ENCODE data around the gene AP3D1. TPM values are rescaled to one million over a fixed set of nuclear protein-coding genes. Genes with fewer than 3 reads are reported as not detected.

The AP3D1 gene
- total RNA-seq, 4 donors from 2014 or later, result 101 to 189 (median 152) TPM

DNA sequence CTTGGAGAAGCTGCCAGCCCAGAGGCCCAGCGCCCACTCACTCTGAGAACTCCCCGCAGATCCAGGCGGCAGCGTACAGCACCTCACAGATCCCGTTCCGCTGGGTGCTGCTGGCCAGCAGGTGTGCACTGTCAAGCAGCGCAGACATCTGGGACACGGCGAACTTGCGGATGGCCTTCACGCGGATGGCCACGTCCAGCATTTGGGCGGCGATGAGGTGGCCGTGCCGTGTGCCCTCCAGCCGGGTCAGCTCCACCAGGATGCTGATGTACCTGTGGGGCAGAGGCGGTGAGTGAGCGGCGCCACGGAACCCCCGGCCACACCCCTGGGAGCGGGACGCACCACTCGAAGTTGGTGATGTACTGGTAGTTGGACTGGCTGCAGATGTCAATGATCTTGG lies 30.5 kb downstream of the AP3D1 start:
- no peaks in the 10 kb centered on the region for H3K27me3 ChIP-seq
- in situ Hi-C loops (cut with MboI; ENCODE audit: low pct_ligation_motif_present in 1 of 4, low pct_unique_long_range_greater_than_20kb in 1 of 4, low sequenced_read_pairs in 3 of 4) (no loop called here), intact Hi-C loops (cut with DNase I; ENCODE audit: low total_unique reads) (no loop called here)
- no peaks in the 10 kb centered on the region for H3K4me1 ChIP-seq
- 97% methylated on average over 18 of the region's 26 CpGs; no CpG with 5 or more reads in 1 of the 2 donors for WGBS, 2 donors (ENCODE audit: low coverage in 1 of 2)
- no peaks in the 10 kb centered on the region for H3K9me3 ChIP-seq
- no peak for DNase-seq
- H3K36me3 ChIP-seq, result peaks cover 0 to 65% (median 32%) of the 10 kb centered on the region in 4 donors
- no peak overlapping the region for H3K4me3 ChIP-seq
- TF ChIP-seq CTCF (IDR thresholded peaks at IDR 0.05), result no peak
- no peak for TF ChIP-seq EP300 (IDR thresholded peaks at IDR 0.05; ENCODE audit: low read depth)
- TF ChIP-seq POLR2AphosphoS5 (IDR thresholded peaks at IDR 0.05), result no peak
- TF ChIP-seq POLR2A (IDR thresholded peaks at IDR 0.05), result no peak
- no peak overlapping the region for H3K27ac ChIP-seq

DNA sequence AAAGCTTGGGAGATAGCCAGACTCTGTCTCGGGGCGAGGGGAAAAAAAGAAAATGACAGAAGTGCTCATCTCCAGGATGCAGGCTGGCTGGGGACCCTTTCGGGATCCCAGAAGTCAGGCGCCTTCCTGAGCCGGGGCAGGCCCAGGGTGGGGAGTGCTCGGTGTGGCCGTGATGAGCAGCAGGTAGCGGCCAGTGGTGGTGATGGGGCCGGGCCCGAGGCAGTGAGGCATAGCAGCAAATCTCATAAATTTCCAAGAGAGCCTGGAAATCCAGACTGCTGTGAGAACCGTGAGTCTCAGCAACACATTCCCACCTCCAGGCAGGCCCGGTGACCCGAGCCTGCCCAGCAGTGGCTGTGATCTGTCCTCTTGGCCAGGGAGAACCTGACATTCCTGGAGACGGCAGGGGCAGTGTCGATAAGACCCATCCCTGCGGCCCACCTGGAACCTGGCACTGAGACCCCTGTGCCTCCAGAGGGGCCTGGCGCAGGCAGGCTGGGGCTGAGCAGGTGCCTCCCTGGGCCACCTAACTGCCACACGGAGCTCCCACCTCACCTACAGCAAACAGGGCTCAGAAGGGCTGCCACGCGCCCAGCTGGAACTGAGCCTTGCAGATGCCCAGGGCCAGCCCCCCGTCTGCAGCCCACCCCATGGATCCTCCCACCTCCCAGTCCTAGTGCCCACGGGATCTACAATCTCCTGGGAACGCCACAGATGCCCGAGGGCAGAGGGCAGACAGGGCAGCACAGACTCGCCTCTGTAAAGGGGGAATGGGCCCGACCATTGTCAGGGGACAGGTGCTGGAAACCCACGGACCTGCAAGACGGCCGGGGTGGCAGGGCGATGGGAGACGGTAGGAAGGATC lies 31.2 kb downstream of the AP3D1 start:
- no peak for TF ChIP-seq CTCF (IDR thresholded peaks at IDR 0.05)
- TF ChIP-seq POLR2AphosphoS5 (IDR thresholded peaks at IDR 0.05), result no peak
- no peak for TF ChIP-seq EP300 (IDR thresholded peaks at IDR 0.05; ENCODE audit: low read depth)
- TF ChIP-seq POLR2A (IDR thresholded peaks at IDR 0.05), result no peak
- Histone ChIP-seq H3K27me3 (no peaks in the 10 kb centered on the region), H3K4me3 (no peak overlapping the region), H3K4me1 (no peaks in the 10 kb centered on the region), H3K9me3 (no peaks in the 10 kb centered on the region), H3K27ac (no peak overlapping the region), H3K36me3 (peaks cover 0 to 65% (median 33%) of the 10 kb centered on the region in 4 donors)
- intact Hi-C loops (cut with DNase I; ENCODE audit: low total_unique reads), result no loop called here
- in situ Hi-C loops (cut with MboI; ENCODE audit: low pct_ligation_motif_present in 1 of 4, low pct_unique_long_range_greater_than_20kb in 1 of 4, low sequenced_read_pairs in 3 of 4), result no loop called here
- DNase-seq, result no peak
- WGBS, 2 donors (ENCODE audit: low coverage in 1 of 2), result 67 to 94% methylated on average over 1 to 27 of the region's 31 CpGs

DNA sequence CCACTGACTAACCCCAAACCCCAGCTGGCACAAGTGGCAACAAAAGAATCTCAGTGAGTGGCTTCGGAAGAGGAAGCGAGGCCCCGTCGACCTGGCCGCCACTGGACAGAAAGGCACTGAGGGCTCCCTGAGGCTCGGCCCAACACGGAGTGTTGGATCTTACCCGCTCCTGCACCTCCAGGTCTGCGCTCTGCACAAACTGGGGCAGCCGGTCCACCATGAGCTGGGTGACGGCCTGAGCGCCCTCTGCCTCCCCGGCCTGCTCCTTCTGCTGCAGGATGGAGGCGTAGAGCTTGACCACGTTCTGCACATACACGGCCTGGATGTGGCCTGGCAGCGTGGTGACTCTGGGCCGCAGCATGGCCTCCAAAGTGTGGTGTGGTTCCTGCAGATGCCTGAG lies 32.9 kb downstream of the AP3D1 start:
- H3K36me3 ChIP-seq, result peaks cover 0 to 81% (median 39%) of the 10 kb centered on the region in 4 donors

DNA sequence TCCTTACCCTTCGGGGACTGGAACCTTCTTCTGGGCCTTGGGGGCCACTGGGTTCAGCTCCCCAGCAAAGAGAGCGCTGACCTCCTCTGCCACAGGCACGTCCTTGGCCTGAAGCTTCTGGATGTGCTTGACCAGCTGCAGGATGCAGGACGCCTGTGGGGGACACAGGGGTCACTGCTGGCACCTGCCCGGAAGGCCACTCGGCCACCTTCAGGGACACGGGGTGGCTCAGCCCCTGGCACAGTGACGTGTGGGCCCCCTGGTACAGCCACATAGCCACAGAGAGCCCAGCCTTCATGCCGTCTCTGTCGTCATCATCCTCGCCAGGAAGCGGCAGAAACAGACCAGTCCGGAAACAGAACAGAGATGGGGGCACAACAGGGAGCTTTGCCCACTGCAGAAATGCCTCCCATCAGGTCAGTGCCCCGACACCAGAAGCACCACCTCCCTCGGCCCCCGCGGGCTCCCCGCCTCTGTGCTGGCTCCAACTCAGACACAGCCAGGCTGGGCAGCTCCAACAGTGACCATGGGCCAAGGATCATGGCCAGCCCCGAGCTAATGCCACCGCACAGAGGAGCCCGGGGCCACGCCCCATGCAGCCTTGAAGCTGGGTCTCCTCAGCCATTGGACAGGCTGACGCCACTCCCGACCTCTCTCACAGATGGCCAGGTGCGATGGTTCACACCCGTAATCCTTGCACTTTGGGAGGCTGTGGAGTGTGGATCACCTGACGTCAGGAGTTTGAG lies 34.0 kb downstream of the AP3D1 start:
- peaks cover 0 to 84% (median 39%) of the 10 kb centered on the region in 4 donors for H3K36me3 ChIP-seq
- no peak for TF ChIP-seq CTCF (IDR thresholded peaks at IDR 0.05)
- TF ChIP-seq EP300 (IDR thresholded peaks at IDR 0.05; ENCODE audit: low read depth), result no peak
- TF ChIP-seq POLR2A (IDR thresholded peaks at IDR 0.05), result no peak
- no peak for TF ChIP-seq POLR2AphosphoS5 (IDR thresholded peaks at IDR 0.05)
- intact Hi-C loops (cut with DNase I; ENCODE audit: low total_unique reads) (no loop called here), in situ Hi-C loops (cut with MboI; ENCODE audit: low pct_ligation_motif_present in 1 of 4, low pct_unique_long_range_greater_than_20kb in 1 of 4, low sequenced_read_pairs in 3 of 4) (no loop called here)
- WGBS, 2 donors (ENCODE audit: low coverage in 1 of 2), result 96% methylated on average over 26 of the region's 27 CpGs; no CpG with 5 or more reads in 1 of the 2 donors
- no peaks in the 10 kb centered on the region for H3K9me3 ChIP-seq
- no peaks in the 10 kb centered on the region for H3K27me3 ChIP-seq
- no peak for DNase-seq
- no peak overlapping the region for H3K27ac ChIP-seq
- no peaks in the 10 kb centered on the region for H3K4me1 ChIP-seq
- H3K4me3 ChIP-seq, result no peak overlapping the region

More for the DNA sequence above, 32.9 kb downstream of the AP3D1 start:
- no peaks in the 10 kb centered on the region for H3K27me3 ChIP-seq
- no peak overlapping the region for H3K4me3 ChIP-seq
- intact Hi-C loops (cut with DNase I; ENCODE audit: low total_unique reads) (no loop called here), in situ Hi-C loops (cut with MboI; ENCODE audit: low pct_ligation_motif_present in 1 of 4, low pct_unique_long_range_greater_than_20kb in 1 of 4, low sequenced_read_pairs in 3 of 4) (no loop called here)
- no peak for DNase-seq
- no peak overlapping the region for H3K27ac ChIP-seq
- TF ChIP-seq EP300 (IDR thresholded peaks at IDR 0.05; ENCODE audit: low read depth), result no peak
- H3K9me3 ChIP-seq, result no peaks in the 10 kb centered on the region
- H3K4me1 ChIP-seq, result no peaks in the 10 kb centered on the region
- WGBS, 2 donors (ENCODE audit: low coverage in 1 of 2), result 89% methylated on average over 18 of the region's 18 CpGs; no CpG with 5 or more reads in 1 of the 2 donors

Measured in transverse colon (tissue), 4 donors.